GM18511 (cell line): ENCODE data around the gene NBL1.
"Not testable (repeated sequence)": the region's sequence is repeated elsewhere in the genome, so short reads cannot be mapped to it uniquely, and the experiment has no call there.

Experiments used
- ATAC-seq: cut with Tn5 transposase; IDR thresholded peaks from one replicate; pipeline ENCODE4 v1.9.1; 2021; ENCODE audit warnings: mild to moderate bottlenecking, moderate library complexity; ENCODE audit not compliant: unreplicated experiment

Gene NBL1

DNA sequence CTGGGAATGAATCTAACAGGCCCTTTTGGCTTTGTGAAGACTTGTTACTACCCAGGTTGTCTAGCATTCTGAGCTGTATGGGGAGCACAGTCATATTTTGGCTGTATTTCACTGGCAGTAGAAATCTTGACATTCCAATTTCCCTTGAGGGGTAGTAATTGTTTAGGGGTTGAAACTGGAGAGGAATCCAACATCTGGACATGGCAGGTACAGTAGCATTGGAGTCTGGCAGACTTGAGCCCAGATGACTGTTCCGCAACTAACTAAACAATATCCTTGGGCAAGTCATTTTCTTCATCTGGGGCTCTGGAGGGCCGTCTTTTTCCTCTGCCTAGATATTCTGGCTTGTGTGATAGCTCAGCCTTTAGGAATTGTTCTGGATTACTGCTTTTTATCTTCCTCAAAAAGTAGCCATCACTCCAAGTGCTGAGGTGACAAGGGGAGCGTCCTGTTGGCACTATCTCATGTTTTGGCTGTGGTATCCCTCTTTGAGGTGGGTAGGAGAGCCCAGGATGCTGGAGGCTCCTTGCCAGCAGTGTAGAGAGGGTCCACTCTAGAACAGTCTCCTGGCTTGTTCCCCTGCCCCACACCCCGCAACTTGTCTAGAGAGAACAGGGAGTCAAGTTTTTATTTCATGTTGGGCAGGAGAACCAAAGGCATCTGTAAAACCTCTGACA lies 22.7 kb upstream of the NBL1 start:
- no peak for ATAC-seq

DNA sequence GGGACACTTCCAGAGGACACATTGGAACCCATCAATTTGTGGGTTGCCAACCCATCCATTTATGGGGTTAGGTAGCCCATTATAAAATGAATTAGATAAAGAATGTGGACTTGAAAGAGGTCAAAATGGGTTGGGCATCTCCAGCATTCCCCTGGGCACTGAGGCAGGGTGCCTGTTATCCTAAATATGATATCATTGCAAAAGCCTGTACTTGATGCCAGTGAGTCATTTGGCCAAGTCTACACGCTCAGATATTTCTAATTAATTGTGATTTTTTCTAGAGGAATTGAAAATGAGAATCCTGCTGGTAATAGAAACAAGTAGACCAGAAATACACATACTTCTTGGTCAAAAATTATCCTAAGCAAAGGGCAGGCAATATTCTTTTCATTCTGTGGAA lies 21.9 kb upstream of the NBL1 start:
- no peak for ATAC-seq

- ATAC-seq, result no peak
These were observed 20.6 kb upstream of the NBL1 start for GRCh38 chr1:19623523-19623922.

DNA sequence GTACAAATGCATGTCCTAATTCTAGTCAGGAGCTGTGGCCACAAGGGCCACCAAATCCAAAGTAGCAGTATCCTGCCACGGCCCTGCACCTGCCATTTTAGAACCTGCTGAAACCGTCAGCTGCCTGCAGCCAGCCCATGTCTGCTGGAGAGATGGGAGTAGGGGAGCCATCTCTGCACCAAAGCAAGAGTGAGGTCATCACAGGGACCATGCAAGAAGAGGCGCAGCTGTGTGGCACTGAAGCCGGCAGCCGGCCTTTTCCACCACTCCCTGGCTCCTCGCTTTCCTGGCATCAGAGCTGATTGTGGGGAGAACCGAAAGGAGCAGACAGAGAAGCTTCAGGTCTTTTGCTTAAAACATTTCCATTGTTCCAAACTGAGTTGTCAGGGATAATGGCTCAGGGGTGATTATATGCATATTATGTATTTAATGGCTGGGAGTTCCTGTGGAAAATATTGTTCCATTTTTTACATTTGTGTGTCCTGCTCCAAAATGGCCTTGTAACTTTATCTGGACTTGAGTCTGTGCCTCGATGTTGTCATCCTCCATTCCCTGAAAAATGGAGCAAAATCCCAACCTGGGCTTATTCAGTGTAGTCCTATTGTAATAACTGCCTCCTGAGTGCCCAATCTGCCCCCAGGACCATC lies 18.7 kb upstream of the NBL1 start:
- no peak for ATAC-seq

DNA sequence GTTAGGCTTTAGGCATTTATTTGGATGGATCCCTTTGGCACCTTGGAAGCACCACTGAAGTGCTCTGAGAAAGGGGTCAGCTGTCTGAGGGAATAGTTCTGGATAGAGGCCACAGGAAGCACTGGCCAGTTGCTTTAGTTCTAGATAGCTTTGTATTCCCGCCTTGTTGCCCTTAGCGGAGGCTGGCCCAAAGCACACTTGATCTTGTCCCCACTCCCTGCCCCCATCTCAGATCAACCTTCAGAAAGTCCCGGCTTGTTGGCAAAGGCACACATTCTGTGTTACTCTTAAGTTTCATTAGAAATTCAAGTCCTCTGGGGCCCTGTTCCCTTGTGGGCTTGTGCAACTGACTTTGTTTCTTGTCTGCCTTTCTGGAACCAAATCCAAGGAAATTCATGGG lies 15.2 kb upstream of the NBL1 start:
- ATAC-seq, result no peak

DNA sequence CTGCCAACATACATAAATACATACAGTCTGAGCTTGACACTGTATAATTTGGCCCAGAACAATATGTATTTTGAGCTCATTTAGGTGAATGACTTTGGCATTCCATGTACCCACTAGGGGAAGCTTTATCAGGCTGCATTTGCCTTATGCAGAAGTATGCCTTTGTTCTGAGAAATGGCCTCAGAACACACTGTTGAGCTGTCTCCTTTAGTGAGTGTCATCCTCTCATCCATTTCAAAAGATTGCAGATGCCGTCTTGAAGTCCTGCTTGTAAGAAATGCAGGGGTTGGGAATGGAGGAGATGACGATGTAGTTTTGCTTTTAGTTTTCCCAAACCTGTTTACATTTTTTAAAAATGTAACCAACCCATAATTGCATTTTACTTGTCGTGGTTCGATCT lies 14.8 kb upstream of the NBL1 start:
- no peak for ATAC-seq

- ATAC-seq, result not testable (repeated sequence)
These were observed 13.9 kb upstream of the NBL1 start for GRCh38 chr1:19630192-19630591.

GRCh38 chr1:19630720-19631395 lies 13.3 kb upstream of the NBL1 start:
- ATAC-seq, result no peak

DNA sequence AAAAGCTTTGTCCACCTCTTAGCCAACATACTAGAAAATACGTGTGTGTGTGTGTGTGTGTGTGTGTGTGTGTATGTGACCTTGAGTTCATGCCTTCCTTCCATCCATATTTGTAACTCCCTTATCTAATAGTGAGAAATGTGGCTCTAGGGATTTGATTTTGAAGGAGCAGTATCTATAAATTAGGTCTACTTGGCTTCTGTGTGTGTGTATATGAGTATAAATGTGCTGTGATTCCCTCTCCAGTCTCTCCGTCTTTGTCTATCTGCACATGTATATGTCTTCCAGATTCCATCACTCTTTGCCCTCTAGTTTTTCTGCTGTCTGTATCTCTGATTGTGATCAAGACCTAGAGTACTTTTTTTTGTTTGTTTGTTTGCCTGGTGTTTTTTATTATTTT lies 11.9 kb upstream of the NBL1 start:
- ATAC-seq, result no peak

GRCh38 chr1:19633106-19633505 lies 11.0 kb upstream of the NBL1 start:
- ATAC-seq, result no peak

DNA sequence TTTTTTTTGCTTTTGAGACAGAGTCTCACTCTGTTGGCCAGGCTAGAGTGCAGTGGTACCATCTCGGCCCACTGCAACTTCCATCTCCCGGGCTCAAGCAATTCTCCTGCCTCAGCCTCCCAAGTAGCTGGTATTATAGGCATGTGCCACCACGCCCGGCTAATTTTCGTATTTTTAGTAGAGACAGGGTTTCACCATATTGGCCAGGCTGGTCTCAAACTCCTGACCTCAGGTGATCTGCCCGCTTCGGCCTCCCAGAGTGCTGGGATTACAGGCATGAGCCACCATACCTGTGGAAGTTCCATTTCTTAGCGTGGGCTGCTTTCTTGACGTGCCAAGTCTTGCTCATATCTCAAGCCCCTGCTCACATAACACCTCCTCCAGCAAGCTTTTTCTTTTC lies 9.0 kb upstream of the NBL1 start:
- ATAC-seq, result not testable (repeated sequence)

- no peak for ATAC-seq
These were observed 8.5 kb upstream of the NBL1 start for GRCh38 chr1:19635646-19636045.

GRCh38 chr1:19636065-19636464 lies 8.0 kb upstream of the NBL1 start:
- no peak for ATAC-seq

DNA sequence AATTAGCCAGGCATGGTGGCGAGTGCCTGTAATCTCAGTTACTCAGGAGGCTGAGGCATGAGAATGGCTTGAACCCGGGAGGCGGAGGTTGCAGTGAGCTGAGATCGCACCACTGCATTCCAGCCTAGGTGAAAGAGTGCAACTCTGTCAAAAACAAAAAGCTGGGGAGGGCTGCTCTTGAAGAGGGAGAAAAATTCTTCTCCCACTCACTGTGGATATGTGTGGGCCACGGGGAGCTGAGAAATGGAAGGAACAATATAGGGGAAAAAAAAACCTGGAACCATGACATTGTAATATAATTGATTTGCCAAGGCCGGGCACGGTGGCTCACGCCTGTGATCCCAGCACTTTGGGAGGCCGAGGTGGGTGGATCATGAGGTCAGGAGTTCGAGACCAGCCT lies 7.4 kb upstream of the NBL1 start:
- not testable (repeated sequence) for ATAC-seq

GRCh38 chr1:19637606-19638005 lies 6.5 kb upstream of the NBL1 start:
- no peak for ATAC-seq

- not testable (repeated sequence) for ATAC-seq
These were observed 4.9 kb upstream of the NBL1 start for GRCh38 chr1:19639228-19639627.

DNA sequence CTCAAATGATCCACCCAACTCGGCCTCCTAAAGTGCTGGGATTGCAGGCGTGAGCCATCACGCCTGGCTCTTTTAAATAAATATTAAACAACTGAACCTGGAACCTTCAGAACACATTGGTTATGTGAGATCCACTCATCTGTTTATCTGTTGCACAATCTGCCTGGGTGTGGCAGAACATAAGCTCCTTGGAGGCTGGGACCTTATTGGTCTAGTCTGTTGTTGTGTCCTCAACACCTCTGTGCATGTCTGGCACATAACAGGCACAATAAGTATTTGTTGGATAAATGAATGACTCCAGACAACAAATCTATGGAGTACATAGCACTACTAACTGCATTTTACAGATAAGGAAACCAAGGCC lies 4.1 kb upstream of the NBL1 start:
- ATAC-seq, result no peak

DNA sequence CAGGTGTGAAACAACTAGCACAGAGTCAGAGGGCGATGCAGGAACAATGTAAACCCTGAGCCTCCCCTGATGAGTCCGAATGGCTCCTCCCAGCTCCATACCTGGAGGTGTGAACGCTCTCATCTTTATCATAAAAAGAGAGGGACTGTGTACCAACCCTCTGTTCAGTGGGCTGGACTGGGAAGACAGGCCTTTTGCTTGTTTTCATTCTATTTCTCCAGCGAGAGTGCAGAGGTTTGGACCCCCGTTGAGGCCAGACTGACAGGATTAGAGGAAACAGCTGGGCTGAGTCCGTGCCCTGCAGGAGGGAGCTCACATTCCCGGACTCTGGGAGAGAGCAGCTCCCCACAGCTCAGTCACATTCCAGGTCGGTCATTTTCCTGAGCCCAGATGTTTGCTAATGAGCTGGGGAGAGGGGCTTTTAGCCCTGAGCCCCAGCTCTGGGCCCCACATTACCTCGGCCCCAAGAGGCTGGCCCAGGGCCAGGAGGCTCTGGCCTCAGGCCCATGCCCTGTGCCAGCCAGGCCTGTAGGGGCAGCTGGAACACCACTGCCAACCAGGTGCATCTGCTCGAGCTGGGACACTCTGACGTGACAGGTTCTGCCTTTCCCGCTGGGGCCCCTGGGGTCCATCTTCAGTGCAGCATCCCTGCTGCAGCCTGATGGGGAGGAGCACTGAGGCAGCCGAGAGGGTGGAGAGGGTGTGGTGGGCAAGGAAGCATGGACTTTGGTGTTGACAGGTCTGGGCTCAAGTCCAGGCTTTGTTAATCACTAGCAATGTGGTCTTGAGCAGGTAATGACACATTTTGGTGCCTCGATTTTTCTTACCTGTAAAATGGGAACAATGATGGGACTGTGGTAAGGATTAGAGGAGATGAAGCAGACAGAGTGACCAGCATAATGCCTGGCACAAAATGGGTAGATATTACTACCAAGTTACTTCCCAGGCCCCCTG lies 3.5 kb upstream of the NBL1 start:
- no peak for ATAC-seq

GRCh38 chr1:19643121-19643520 lies 990 bp upstream of the NBL1 start:
- no peak for ATAC-seq

- no peak for ATAC-seq
These were observed 227 bp downstream of the NBL1 start for GRCh38 chr1:19644395-19644680.

- no peak for ATAC-seq
These were observed 735 bp downstream of the NBL1 start for GRCh38 chr1:19644681-19645410.
